ENCODE measurements around the gene HSD17B3.
A peak's percentile ranks its signal among the peaks of the same experiment; 100 is the strongest.
"Not testable (repeated sequence)": the region's sequence is repeated elsewhere in the genome, so short reads cannot be mapped to it uniquely, and the experiment has no call there.

HSD17B3 gene

DNA sequence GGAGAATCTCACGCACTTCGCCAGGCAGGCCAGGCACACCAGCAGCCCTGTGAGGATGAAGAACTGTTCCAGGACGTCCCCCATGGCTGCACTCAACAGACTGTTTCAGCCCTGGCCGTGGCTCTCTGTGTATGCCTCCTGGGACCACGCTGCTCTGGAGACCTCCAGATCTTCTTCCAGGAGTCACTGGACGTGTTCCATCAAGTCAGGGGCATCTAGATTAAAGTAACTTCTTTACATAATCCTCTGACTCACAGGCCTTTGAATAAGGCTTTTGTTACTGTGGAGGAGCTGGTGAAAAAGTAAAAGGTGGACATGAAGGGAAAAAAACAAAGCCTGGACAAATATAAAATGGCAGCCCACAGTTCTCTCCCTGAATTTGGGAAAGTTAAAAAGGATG, at the start of gene HSD17B3:
HSD17B3 (minus strand) TSS at position 156 of the 400 bp plus-strand sequence; CDS start at position 84, 72 bp downstream.
- ATAC-seq = no peak
- DNase-seq = no peak

DNA sequence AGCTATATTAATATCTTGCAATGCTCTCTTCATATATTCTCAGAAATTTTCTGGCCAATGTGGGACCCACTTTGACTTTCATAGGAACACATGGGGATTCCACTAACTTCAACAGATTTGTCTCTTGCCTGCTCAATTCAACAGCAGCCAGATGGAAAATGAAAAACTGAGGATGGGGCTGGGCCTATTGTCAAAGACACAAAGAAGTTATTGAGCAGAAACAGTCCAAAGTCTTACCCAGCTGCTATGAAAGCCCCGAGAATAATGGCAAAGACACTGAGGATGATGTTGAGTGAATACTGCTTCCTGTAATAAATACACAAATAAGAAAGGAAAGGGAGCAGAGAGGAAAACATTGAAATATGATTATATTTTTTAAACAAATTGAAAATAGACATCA, 48.9 kb upstream of the HSD17B3 start:
- DNase-seq (no peak), ATAC-seq (no peak)

GRCh38 chr9:96348261-96348660, 46.3 kb upstream of the HSD17B3 start:
- no peak for DNase-seq
- no peak for ATAC-seq

DNA sequence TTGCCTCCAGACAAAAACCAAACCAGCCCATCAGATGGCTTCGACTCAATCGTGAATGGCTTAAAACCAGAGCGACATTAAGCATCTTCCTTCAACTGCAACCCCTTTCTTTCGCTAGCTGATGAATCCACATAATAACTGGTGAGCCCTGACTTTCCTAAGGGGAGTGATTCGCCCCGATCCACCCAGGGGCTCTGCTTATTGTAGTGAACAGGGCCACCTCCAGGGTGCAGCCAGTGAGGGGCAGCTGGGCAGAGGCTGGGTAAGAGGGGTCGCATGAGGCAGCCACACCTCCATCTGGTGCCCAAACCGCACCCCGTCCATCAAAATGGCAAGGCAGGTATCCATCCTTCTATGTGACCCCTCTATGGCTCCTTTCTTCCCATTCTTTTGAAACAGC, 43.6 kb upstream of the HSD17B3 start:
- peak; percentile 32 for ATAC-seq
- no peak for DNase-seq

DNA sequence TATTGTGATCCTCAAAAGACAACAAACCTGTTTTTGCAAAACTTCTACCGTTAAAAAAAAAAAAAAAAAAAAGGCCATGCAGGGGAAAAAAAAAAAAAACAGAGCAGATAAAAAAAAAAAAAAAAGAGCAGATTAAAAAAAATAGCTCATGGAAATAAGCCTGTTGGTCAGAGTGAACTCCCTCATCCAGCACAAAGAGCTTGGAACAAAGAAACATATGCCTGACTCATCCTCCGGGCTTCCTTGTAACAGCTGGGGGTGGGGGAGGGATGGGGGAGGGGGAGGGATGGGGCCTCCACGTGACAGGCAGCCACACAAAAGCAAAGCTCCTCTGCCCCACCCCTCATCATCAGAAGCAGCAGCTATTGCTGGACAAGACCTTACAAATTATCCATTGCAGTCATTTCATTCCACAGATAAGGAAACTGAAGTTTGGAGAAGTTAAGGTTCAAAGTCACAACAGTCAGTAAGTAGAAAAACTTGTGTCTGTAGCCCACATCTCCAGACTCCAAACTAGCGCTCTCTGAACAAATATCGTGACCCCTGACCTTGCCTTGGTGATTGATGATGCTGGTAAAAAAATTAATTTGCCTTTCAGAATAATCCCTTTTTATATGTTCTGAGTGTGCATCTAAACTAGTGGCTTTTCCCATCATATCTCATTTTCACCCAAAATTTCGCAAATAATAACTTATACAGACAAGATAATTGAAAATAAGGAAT, 42.6 kb upstream of the HSD17B3 start:
- ATAC-seq = no peak

GRCh38 chr9:96343515-96344360, 41.8 kb upstream of the HSD17B3 start:
- no peak for DNase-seq
- no peak for ATAC-seq

More for the DNA sequence above, 42.6 kb upstream of the HSD17B3 start:
- no peak for DNase-seq

DNA sequence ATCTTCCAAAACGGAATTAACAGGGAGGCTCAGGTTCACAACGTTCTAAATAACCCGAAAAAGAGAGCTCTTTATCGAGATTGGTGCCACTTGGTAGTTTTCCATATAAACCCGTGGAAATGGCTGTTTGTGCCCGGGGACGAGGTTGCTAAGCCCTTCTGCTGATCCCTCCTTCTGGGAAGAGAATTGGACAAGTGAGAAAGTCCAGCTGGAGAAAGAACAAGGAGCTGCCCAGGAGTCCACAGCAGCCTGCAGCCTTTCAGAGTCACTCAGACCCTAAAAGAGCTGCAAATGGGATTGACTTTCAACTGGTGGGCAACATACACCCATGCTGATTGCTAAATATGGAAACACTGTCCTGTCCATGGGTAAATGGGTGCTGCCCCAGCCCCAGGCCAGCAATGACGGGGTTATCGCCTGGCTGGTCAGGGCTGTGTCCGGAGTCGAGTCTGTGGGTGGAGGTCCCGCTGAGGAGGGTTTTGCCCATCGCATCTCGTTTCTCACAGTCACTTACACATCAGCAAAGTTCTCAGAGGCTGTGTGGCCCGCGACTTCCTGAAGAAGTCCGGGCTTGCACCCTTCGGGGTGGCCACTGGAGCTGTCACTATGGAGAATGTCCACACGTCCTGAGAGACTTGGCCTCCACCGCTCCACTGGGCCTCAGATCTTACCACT, 40.7 kb upstream of the HSD17B3 start:
- DNase-seq (no peak), ATAC-seq (no peak)

GRCh38 chr9:96340707-96341106, 38.7 kb upstream of the HSD17B3 start:
- DNase-seq (no peak), ATAC-seq (no peak)

DNA sequence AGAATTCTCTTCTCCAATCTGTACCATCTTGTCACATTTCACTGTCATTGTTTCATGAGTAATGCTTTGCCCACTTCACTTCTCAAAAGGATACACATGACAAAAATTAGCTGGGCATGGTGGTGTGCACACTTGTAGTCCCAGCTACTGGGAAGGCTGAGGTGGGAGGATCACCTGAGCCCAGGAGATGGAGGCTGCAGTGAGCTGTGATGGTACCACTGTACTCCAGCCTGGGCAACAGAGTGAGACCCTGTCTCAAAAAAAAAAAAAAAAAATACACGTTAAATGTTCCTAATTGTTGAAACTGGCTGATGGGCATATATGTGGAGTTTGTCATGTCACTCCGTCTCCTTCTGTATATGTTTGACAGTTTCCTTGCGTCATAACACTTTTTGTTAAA, 36.3 kb upstream of the HSD17B3 start:
- no peak for DNase-seq
- ATAC-seq = no peak

DNA sequence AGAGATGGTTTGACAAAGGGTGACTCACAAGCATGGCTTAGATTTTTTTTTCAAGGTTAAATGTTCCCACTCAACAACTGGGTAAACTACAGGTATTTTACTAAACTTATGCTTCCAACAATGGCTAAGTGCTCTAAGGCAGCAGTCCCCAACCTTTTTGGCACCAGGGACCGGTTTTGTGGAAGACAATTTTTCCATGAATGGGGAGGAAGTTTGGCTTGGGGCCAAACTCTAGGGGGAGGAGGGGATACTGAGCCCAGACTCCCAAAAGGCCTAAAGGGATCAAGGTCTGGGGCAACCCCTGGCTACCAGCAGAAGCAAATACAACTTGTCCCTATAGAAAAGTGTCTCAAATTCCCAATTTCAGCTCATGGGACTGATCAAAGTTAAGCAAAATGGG, 32.0 kb upstream of the HSD17B3 start:
- ATAC-seq (no peak), DNase-seq (no peak)

DNA sequence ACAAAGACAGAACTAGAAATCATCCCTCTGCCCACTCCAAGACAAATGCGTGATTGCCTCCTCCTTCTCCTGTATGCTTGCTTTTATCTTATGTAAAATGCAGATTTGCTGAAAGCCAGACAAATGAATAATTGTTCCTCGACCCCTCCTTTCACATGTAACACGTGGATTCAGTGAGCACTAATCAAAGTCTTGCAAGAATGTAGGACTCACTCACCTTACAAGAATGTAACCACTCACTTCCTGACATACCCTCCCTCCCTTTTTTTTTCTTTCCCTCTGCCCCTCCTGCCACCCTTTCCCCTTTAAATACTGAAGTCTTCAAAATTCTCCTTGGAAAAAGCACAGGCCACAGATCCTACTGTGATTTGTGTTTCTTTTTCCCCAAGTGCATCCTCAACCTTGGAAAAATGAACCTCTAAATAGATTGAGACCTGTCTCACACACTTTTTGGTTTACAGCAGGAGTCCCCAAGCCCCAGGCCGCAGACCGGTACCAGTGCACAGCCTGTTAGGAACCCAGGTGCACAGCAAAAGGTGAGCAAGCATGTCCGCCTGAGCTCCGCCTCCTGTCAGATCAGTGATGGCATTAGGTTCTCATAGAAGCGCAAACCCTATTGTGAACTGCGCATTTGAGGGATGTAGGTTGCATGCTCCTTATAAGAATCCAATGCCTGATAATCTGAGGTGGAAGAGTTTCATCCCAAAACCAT, 29.4 kb upstream of the HSD17B3 start:
- ATAC-seq = no peak
- DNase-seq = no peak

GRCh38 chr9:96327694-96328352, 25.8 kb upstream of the HSD17B3 start:
- ATAC-seq (peak; percentile 66), DNase-seq (peak; percentile 44)

- DNase-seq (no peak), ATAC-seq (no peak)
These were observed 21.2 kb upstream of the HSD17B3 start for GRCh38 chr9:96323169-96323568.

- ATAC-seq, DNase-seq: not testable (repeated sequence)
These were observed 20.8 kb upstream of the HSD17B3 start for GRCh38 chr9:96322736-96323135.

DNA sequence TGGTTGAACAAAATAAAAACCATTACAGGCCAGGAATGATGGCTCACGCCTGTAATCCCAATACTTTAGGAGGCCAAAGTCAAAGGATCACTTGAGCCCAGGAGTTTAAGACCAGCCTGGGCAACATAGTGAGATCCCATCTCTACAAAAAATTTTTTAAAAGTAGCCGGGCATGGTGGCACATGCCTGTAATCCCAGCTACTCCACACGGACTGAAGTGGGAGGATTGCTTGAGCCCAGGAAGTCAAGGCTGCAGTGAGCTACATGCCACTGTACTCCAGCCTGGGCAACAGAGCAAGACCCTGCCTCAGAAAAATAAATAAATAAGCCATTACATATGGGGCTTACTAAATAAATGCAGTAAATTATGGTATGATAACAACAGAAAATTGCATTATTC, 20.2 kb upstream of the HSD17B3 start:
- not testable (repeated sequence) for DNase-seq, ATAC-seq

GRCh38 chr9:96321515-96321914, 19.5 kb upstream of the HSD17B3 start:
- ATAC-seq (no peak), DNase-seq (no peak)

DNA sequence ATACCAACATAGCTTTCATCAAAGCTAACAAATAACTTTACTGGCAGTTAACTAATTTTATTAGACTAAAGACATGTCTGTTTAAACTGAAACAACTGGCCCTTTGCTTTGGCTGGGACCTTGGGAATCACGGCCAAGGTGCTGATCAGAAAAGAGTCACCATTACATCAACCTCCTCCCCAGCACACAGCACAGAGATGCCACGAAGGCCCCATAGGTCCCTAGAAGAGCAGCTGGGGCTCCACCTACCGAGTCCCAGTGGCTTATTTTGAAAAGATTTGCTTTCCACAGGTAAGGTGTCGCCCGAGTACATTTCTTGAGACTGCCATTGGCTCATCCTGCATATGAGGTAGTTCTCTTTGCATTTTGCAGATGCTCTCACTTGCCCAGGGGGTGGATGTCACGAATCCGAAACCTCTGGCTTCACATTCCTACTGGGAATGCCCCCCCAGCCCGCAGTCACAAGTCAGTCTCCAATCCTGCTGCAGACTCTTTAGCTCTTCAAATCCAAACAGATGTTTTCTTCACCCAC, 18.8 kb upstream of the HSD17B3 start:
- ATAC-seq = no peak
- DNase-seq = no peak

DNA sequence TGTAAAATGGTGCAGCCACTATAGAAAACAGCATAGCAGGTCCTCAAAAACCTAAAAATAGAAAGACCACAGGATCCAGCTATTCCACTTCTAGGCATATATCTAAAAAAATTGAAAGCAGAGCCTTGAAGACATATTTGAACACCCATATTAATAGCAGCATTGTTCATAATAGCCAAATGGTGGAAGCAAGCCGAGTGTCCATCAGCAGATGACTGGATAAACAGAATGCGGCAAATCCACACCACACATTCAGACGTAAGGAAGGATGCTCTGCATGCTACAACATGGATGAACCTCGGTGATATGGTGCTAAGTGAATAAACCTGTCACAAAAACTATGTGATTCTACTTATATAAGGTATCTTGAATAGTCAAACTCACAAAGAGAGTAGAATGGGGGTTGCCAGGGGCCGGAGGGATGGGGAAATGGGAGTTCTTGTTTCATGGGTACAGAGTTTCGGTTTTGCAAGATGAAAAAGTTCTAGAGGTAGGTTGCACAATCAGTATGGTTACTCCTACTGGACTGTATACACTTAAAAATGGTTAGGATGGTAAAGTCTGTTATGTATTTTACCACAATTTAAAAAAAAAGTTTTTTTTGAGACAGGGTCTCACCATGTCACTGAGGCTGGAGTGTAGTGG, 17.1 kb upstream of the HSD17B3 start:
- no peak for ATAC-seq
- no peak for DNase-seq

- no peak for ATAC-seq
- DNase-seq = peak; percentile 37
These were observed 15.5 kb upstream of the HSD17B3 start for GRCh38 chr9:96317335-96317980.

DNA sequence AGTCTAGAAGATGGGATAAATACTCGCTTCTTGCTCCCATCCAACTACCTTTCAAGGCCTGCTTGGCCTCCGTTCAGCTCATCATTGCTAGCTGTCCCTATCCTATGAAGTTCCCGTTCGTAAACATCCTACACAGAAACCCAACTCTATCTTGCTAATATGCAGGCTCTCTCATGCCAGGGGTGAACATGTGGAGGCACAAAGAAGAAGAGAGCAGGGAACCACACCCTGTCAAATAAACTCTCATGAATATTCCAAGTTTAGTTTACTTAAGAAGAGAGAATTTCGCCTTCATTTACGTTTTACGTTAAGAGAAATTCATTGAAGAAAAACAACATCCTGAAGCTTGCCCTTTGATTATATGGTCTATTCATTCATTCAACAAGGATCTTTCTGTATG, 7.9 kb upstream of the HSD17B3 start:
- ATAC-seq = no peak
- no peak for DNase-seq

Measured in stimulated activated naive CD8-positive, alpha-beta T cell treated with anti-CD3 and anti-CD28 coated beads, Interleukin-15, Interleukin-2, amounts not matched to agents 100 U/mL and 50 U/mL, for 24 hours (primary cell).